HUES6 (cell line): ENCODE data around the gene PRKCQ.

Experiments
- H3K27ac ChIP-seq: 2 replicates; pipeline ENCODE4 v1.7.0; 2013; ENCODE audit warnings: low read depth, mild to moderate bottlenecking, low read length, inconsistent platforms
- H3K27me3 ChIP-seq: 2 replicates; pipeline ENCODE4 v1.6.1; 2013; ENCODE audit warnings: low read length; ENCODE audit not compliant: control insufficient read depth, insufficient read depth
- H3K36me3 ChIP-seq: 2 replicates; pipeline ENCODE4 v1.6.1; 2013; ENCODE audit warnings: low read length; ENCODE audit not compliant: control insufficient read depth, insufficient read depth
- H3K4me1 ChIP-seq: 2 replicates; pipeline ENCODE4 v1.6.1; 2013; ENCODE audit warnings: low read length; ENCODE audit not compliant: control insufficient read depth, insufficient read depth
- H3K4me3 ChIP-seq: 2 replicates; pipeline ENCODE4 v1.5.1; 2013; ENCODE audit warnings: low read depth, low read length
- H3K9ac ChIP-seq: one replicate; pipeline ENCODE4 v1.6.1; 2013; ENCODE audit warnings: mild to moderate bottlenecking, low read length
- H3K9me3 ChIP-seq: 2 replicates; pipeline ENCODE4 v1.6.1; 2013; ENCODE audit warnings: low read depth, low read length; ENCODE audit not compliant: control insufficient read depth, insufficient read depth

Gene PRKCQ

DNA sequence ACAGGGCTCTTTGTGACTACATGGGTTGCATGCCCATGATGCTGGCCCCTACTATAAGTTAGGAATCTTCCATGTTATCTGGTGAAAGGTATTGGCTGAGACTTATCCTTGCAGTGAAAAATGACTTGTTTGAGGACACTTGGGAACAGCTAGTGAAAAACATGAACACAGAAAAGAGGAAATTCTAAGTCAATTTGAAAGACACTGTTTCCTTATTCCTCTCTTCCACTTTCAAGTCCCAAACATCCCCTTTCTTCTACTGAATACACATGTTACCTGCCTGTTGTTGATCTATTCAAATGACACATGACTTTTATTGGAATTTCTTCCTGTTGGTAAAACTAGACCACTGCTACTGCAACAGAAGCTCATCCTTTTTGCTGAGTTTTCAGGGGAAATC, 29.5 kb upstream of the PRKCQ start:
- H3K27me3 ChIP-seq = no peaks in the 10 kb centered on the region
- H3K4me1 ChIP-seq = no peaks in the 10 kb centered on the region
- no peak overlapping the region for H3K4me3 ChIP-seq
- H3K9ac ChIP-seq = no peak overlapping the region
- H3K9me3 ChIP-seq = peaks cover 26% of the 10 kb centered on the region
- H3K27ac ChIP-seq = no peak overlapping the region
- H3K36me3 ChIP-seq = peaks cover 11% of the 10 kb centered on the region; the same call in 1 of the 2 replicates

DNA sequence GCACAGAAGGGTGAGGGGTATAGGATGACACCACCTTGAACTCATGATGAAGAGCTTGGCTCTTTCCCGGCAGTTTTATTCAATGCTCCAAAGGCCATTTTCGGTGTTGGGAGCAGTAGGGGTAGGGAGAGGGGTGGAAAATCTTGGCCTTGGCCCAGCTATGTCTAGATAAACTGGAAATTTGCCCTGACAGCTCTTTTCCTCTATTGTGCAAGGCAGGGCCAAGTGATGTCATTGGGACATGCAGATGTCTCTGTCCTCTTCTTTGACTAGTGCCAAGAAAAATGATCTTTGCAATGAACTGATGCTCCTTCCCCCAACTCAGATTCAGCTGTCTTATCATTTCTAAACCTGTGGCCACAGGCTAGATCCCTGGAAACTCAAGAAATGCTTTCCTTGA, 27.7 kb upstream of the PRKCQ start:
- Histone ChIP-seq H3K9me3 (peaks cover 16% of the 10 kb centered on the region), H3K27ac (no peak overlapping the region), H3K27me3 (no peaks in the 10 kb centered on the region), H3K9ac (no peak overlapping the region), H3K4me1 (peaks cover 17% of the 10 kb centered on the region), H3K4me3 (no peak overlapping the region), H3K36me3 (peaks cover 11% of the 10 kb centered on the region; the same call in 1 of the 2 replicates)

DNA sequence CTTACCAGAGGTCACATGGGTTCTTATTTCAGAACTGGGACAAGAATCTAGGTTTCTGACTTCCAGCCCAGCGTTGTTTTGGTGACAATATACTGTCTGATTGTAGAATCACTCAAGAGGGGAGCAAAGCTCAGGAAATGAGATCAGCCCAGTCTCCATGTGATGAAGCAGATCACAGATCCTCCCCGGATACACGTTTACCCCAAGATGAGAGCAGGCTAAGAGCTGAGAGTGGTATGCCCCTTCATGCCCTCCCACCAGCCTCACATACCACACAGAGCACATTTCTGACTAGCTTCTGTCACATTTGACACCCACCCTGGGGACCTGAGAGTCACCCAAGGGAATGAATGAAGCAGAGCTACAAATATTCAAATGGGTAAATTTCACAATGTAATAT, 27.1 kb upstream of the PRKCQ start:
- no peak overlapping the region for H3K4me3 ChIP-seq
- peaks cover 11% of the 10 kb centered on the region; the same call in 1 of the 2 replicates for H3K36me3 ChIP-seq
- peaks cover 16% of the 10 kb centered on the region for H3K9me3 ChIP-seq
- no peak overlapping the region for H3K27ac ChIP-seq
- H3K9ac ChIP-seq = no peak overlapping the region
- H3K27me3 ChIP-seq = no peaks in the 10 kb centered on the region
- H3K4me1 ChIP-seq = peaks cover 22% of the 10 kb centered on the region

DNA sequence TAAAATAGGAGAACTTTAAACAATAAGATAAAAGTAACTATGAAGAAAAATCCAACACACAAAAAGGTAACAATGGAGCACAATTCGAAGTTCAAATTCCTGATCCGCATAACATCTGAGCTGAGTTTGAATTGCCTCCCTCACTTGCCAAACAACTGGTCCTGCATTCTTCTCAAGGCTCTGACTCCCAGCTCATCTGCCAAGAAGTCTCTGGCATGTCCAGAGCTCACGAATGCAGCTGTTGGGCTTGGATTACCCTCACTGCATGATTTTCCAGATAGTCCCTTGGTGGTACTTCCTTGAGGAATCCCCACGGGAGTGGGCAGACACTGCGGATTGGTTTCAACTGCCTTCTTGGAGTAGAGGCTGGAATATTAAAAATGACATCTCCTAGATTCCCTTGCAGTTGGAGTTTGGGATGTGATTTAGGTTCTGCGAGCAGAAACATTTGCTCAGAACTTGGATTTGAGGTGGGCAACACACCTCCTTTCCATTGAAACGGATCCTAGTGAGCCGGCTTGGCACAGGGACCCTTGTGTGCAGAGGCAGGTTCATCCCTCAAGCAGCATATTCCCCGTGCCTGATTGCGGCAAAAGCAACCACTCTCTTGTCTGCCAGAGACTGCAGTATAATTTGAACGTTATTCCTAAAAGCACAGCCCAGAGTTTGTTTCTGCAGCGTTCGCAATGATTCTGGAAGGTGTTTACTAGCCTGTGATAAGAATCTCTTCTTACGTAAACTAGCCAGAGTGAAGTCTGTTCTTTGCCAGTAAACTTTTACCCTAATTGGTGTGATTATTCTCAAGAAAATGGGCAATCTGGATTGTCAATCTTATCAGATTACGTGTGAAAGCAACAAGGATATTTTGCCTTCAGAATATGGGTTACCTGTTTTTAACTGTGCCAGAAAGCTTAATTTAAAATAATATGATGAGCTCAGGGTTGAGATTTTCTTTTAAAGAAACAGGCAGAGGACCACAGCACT, 23.4 kb upstream of the PRKCQ start:
- no peak overlapping the region for H3K9ac ChIP-seq
- no peak overlapping the region for H3K27ac ChIP-seq
- H3K4me3 ChIP-seq = no peak overlapping the region
- H3K36me3 ChIP-seq = peaks cover 9% of the 10 kb centered on the region; the same call in 1 of the 2 replicates
- H3K27me3 ChIP-seq = no peaks in the 10 kb centered on the region
- peaks cover 16% of the 10 kb centered on the region for H3K9me3 ChIP-seq
- H3K4me1 ChIP-seq = peaks cover 22% of the 10 kb centered on the region

DNA sequence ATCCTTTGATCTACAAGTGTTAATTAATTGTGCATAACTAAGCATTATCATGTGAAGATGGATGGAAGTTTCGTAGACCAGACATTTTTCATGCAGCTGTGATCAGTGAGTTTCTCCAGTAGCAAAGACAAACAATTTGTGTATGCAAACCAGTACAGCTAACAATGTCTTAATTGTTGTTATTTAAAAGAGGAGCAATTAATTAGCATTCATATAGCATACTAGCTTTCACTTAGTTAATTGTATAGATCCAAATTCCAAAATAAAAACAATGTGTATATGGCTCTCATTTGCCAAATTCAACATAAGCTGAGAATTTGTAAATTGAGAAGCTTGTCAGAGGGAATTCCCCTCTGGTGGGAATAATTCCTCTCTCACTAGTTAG, 22.6 kb upstream of the PRKCQ start:
- H3K4me1 ChIP-seq = peaks cover 22% of the 10 kb centered on the region
- H3K27ac ChIP-seq = no peak overlapping the region
- no peak overlapping the region for H3K9ac ChIP-seq
- H3K9me3 ChIP-seq = peaks cover 13% of the 10 kb centered on the region
- no peak overlapping the region for H3K4me3 ChIP-seq
- no peaks in the 10 kb centered on the region for H3K27me3 ChIP-seq
- H3K36me3 ChIP-seq = 0 out of 2 replicates have a peak, but pooled peaks cover 6% of the 10 kb centered on the region

DNA sequence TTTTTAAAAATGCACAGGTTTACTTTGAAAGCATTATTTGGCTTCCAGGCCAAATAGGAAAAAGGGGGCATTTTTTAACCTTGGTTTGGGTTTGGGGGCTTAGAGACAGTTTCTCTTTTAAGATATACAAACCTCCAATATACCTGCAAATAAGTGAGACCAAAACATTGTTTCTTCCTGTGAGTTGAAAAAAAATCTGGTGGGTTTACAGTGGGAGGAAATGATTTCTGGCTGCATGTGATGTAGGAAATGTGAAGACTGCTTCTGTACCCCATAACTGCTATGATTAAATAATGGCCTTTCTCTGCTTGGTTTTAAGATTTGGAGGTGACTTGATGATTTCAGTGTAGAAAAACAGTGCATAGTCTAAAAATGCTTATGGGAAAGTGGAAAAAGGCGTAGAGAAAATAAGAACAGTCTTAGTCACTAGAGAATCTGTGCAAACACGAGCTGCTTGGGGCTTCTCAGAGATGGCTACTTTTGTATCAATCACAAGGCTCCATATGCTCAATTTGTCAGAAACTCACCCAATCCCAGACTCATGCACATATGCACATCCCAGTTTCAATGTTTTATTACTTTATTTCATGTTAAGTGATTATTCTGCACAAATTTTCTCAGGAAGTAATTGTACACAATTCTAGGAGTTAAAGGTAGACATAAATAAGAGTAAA, 22.1 kb upstream of the PRKCQ start:
- peaks cover 22% of the 10 kb centered on the region for H3K4me1 ChIP-seq
- H3K27me3 ChIP-seq = no peaks in the 10 kb centered on the region
- H3K9ac ChIP-seq = no peak overlapping the region
- no peak overlapping the region for H3K27ac ChIP-seq
- H3K4me3 ChIP-seq = no peak overlapping the region
- 0 out of 2 replicates have a peak, but pooled peaks cover 6% of the 10 kb centered on the region for H3K36me3 ChIP-seq
- H3K9me3 ChIP-seq = peaks cover 13% of the 10 kb centered on the region

DNA sequence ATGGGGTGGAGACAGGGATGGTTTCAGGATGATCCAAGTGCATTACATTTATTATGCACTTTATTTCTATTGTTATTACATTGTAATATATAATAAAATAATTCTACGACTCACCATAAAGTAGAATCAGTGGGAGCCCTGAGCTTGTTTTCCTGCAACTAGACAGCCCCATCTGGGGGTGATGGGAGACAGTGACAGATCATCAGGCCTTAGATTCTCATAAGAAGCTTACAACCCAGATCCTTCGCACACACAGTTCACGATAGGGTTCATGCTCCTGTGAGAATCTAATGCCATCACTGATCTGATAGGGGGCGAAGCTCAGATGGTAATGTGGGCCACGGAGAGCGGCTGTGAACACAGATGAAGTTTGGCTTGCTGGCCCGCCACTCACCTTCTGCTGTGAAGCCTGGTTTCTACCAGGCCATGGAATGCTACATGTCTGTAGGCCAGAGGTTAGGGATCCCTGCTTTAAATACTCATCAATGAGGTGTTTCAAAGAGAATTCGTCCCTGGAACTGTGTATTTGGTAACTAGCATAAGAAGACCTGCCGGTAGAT, 21.2 kb upstream of the PRKCQ start:
- H3K9me3 ChIP-seq = peaks cover 13% of the 10 kb centered on the region
- H3K4me1 ChIP-seq = peaks cover 22% of the 10 kb centered on the region
- H3K36me3 ChIP-seq = 0 out of 2 replicates have a peak, but pooled peaks cover 6% of the 10 kb centered on the region
- no peak overlapping the region for H3K27ac ChIP-seq
- no peak overlapping the region for H3K9ac ChIP-seq
- H3K4me3 ChIP-seq = no peak overlapping the region
- no peaks in the 10 kb centered on the region for H3K27me3 ChIP-seq

DNA sequence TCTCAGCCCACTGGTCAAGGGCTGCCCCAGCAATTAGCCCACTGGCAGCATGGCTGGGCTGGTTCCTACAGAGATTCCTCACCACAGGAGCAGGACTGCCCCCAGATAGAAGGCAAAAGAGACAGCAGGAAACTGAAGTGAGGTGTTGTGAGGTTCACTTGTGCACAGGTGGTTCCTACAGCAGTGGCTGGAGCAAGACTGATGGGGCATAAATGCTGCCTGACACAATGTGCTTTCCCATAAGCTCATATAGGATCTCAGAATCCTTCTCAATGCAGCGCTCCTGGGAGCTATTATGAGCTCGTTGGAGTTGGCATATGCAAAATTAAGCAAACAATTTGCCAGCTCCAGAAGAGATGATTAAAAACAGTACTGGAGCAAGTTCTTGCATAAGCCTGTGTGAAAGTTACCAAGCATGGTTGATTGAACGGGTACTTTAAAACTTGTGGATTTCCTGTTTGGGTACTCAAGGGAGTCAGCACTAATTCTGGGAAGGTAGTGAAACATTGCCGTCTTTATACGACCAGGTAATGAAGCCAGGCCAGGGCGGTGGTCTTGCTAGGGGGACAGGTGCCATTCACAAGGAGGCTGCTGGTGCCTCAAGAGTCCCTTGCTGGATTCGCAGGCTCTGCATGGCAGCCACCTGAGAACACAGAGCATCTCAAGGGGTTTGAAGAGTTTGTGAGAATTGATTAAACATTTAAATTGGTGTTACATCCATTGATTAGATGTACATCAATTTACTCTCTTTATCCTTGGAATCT, 20.3 kb upstream of the PRKCQ start:
- H3K27me3 ChIP-seq = no peaks in the 10 kb centered on the region
- no peak overlapping the region for H3K27ac ChIP-seq
- 0 out of 2 replicates have a peak, but pooled peaks cover 6% of the 10 kb centered on the region for H3K36me3 ChIP-seq
- H3K4me3 ChIP-seq = no peak overlapping the region
- peaks cover 22% of the 10 kb centered on the region for H3K4me1 ChIP-seq
- peaks cover 13% of the 10 kb centered on the region for H3K9me3 ChIP-seq
- H3K9ac ChIP-seq = no peak overlapping the region

DNA sequence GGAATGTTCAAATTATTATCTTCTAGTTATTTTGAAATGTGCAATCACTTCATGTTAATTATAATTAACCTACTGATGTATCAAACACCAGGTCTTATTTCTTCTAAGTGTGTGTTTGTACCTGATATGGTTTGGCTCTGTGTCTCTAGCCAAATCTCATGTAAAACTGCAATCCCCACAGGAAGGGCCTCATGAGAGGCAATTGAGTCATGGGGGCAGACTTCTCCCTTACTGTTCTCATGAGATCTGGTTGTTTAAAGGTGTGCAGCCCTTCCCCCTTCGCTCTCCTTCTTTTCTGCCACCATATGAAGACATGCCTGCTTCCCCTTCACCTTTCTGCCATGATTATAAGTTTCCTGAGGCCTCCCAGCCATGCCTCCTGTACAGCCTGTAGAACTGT, 18.6 kb upstream of the PRKCQ start:
- Histone ChIP-seq H3K36me3 (0 out of 2 replicates have a peak, but pooled peaks cover 6% of the 10 kb centered on the region), H3K9ac (no peak overlapping the region), H3K9me3 (peaks cover 13% of the 10 kb centered on the region), H3K4me3 (no peak overlapping the region), H3K27me3 (no peaks in the 10 kb centered on the region), H3K27ac (no peak overlapping the region), H3K4me1 (peaks cover 20% of the 10 kb centered on the region)

DNA sequence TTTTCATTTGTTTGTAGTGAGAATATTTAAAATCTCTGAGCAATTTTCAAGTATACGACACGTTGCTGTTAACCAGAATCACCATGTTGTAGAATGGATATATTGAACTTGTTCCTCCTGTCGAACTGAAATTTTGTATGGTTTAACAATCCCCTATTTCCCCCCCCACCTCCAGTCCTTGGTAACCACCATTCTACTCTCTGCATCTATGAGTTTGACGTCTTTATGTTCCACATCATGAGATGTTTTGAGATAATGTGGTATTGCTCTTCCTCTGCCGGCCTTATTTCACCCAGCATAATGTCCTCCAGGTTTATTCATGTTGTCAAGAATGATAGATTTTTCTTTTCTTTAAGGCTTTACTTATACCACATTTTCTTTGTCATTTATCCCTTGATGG, 17.4 kb upstream of the PRKCQ start:
- Histone ChIP-seq H3K9ac (no peak overlapping the region), H3K36me3 (0 out of 2 replicates have a peak, but pooled peaks cover 6% of the 10 kb centered on the region), H3K27me3 (no peaks in the 10 kb centered on the region), H3K4me1 (peaks cover 14% of the 10 kb centered on the region), H3K9me3 (peaks cover 13% of the 10 kb centered on the region), H3K4me3 (no peak overlapping the region), H3K27ac (no peak overlapping the region)
